NCI-H1092 (cell line): ENCODE measurements around the gene MED13L.

Experiments
- DNase-seq: peaks from one replicate; lab custom pipeline; 2025; lab: John Stamatoyannopoulos, UW

The MED13L gene

GRCh38 chr12:116089080-116089479 is 188.4 kb downstream of the MED13L start:
- no peak for DNase-seq

DNA sequence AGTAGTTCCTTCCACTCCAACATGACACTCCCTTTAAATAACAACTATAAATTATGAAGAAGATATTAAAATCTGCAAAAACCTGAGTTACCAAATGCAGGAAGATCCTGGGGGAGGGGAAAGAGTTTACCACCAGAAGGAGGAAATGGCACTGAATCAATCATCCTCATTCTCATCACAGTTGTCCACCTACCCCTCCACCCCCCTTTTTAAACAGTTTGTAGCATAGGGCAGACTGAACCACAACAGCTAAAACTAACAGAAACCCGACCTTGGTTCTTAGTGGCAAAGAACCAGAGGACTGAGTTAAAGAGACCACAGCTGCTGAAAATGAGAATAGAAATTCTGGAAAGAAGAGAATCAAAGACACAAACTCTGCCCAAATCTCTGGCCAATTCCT is 189.5 kb downstream of the MED13L start:
- no peak for DNase-seq

GRCh38 chr12:116087399-116087798 is 190.1 kb downstream of the MED13L start:
- no peak for DNase-seq

DNA sequence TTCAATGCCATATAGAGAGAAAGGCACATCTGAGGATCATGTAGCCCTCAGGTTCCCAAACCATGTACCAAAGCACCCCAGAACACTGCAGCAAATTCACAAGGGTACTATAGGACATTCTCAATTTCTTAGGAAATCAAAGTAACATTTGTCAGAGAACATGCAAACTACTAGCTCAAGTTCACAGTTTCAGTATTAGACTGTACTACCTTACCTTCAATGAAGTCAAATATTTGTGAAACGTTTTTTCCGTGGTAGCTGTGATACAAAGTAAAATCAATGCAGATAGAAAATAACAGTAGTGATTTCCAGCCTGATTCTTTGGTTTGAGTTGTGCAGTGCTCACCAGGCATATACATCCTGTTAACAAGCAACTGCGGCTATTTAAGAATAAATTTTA is 197.1 kb downstream of the MED13L start:
- no peak for DNase-seq

GRCh38 chr12:116078396-116078795 is 199.1 kb downstream of the MED13L start:
- no peak for DNase-seq

DNA sequence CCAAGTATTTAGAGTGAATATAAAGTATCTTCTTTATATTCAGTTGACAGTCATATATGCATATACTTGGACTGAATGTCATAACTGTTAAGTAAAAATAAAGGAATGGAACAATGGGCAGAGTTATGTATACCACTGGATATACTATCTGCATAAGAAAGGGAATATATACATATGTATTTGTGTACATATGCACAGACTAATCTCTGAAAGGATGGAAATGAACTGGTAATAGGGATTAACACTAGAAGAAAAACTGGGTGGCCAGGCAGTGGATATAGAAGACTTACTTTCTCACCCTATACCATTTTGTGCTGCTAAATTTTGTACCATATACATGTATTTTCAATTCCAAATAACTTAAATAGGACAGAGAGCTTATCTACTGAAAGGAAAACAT is 200.1 kb downstream of the MED13L start:
- no peak for DNase-seq

DNA sequence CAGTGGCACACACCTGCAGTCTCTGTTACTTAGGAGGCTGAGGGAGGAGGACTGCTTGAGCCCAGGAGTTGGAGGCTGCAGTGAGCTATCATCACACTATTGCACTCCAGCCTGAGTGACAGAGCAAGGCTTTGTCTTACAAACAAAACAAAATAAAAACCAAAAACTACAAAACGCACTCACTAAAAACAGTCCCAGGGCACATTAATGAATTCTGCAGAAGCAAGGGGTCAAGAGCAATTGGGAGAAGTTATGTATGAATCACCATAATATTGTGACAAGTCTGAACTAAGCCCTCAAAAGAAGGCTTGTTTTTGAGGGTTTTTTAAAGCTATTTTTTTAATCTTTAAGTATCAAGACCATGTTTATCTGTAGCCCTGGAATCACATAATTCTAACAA is 201.1 kb downstream of the MED13L start:
- no peak for DNase-seq

GRCh38 chr12:116074686-116075085 is 202.8 kb downstream of the MED13L start:
- DNase-seq, result no peak

DNA sequence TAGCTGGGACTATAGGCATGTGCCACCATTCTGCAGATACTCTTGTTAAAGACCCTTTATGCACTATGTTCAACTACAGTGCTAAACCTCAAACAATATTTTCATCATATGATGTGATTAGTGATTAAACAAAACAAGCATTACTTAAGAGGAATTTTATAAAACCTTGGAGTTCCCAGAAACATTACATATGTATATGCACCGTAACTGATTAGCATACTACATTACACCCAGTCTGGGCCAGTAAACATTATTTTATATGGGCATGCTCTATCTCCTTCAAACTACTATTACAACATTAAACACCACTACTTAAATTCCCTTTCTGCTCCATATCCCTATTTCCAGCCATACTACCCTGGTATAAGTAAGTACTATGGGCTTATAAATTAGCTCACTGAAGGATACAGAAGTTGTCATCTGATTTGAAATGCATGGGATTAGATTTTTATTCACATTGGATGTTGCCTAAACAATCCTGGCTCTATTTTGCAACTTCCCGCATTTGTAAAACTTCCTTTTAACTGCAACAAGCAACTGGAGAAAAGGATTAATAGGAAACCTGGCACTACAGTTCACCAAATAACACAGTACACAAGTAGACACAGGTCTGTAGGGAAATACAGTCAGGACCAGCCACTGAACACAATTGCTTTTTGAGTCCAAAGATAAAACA is 205.8 kb downstream of the MED13L start:
- no peak for DNase-seq

- no peak for DNase-seq
Measured at GRCh38 chr12:116070444-116070843, 207.0 kb downstream of the MED13L start.

DNA sequence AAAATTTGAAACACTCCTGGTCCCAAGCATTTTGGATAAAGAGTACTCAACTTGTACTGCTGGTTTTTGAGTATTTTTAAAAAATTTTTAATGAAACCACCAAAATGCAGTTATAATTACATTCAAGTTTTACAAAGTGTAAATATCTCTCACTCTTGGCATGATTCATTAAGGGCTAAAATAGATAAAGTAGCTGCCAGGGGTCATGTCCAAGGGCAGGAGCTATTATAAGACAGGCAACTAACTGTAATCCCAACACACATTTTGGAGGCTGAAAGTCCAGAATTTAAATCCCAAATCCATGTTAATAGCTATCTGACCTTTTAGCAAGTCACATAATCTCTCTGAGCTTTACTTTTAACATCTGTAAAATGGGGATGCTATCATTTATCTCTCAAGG is 207.6 kb downstream of the MED13L start:
- no peak for DNase-seq

GRCh38 chr12:116068853-116069252 is 208.6 kb downstream of the MED13L start:
- no peak for DNase-seq

- no peak for DNase-seq
Measured at GRCh38 chr12:116068371-116068770, 209.1 kb downstream of the MED13L start.

- DNase-seq, result no peak
Measured at GRCh38 chr12:116067892-116068291, 209.6 kb downstream of the MED13L start.

DNA sequence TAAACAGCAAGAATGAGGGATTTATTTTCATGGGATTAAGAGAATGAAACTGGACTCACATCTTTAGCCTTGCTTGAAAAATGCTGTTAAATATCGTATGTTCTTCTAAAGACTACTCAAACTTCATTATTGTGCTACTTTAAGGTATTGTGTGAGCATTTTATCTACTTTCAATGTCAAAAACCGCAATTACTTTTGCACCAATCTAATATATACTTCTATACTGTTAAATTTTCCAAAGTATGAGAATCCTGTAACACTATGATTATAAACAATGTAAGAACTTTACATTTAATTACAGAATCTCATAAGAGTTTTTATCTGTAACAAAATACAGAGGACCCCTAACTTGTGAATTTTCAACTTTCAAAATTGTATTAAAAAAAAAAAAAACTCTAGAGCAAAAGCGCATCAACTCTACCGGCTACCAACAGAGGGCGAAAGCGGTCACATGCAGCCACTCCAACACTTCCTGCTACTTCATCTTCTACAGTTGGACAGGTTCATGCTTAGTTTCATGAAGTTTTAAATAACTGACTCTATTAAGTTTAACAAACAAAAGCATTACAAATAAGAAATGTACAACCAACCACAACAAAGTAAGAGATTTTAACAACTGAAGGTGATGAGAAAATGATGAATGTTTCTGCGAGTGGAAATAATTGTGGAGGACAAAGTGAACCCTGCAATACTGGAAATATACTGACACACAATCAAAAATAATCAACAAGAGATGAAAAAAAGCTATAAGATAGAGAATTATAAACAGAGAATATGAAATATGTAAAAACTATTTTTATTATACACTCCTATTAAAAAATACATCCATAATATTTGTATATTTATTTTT is 210.9 kb downstream of the MED13L start:
- no peak for DNase-seq

DNA sequence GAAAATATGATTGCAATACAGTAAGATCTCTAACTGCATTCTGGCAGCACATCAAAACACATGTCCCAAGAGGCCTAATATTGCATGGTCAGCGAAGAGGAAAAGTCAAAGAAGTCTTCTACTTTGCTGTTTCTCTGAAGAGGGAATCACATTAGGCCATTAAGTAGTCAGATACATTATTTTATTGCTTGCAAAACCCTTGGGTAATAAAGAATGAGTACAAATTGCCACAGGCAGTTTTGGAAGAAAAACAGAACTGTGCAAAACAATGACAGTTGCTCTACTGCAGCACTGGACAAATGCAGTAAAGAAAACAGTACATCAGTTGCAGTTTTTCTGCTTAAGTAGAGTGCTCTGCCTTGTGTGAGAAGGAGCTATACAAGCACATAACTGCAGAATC is 211.9 kb downstream of the MED13L start:
- no peak for DNase-seq

DNA sequence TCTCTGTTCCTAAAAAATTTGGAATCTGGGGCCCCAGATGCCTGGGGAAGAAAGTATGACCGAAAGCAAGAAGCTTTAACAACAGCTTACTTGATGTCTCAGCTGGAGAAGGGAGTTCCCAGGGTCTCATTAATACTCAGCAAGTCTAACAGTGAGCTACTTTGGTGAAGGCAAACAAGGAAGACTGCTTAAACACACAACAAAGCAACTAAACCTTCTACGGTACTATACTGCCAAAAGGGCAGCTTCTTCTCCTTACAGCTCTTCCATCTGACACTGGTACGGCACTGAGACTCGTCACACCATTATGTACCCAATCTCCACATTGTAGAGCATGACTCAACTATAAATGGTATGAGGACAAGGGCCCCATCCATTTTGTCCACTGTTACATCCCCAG is 213.0 kb downstream of the MED13L start:
- no peak for DNase-seq

GRCh38 chr12:116062698-116063097 is 214.8 kb downstream of the MED13L start:
- DNase-seq, result no peak

DNA sequence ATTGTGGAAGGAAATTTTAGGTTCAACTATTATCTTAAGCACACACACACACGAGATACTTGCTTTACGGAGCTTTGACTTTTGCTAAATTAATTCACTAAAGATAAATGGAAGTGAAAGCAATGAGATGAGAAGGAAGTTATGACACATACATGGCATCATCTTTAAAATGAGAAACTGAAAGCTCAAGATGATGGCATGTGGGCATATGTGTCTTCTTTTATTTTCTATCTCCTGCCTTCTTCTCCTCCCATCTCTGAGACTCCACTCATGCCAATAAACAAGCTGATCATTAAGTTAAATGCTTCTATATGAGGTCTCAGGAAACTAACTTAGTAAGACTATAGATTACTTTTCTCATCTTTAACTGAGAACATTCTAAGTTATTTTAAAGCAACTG is 216.7 kb downstream of the MED13L start:
- no peak for DNase-seq

DNA sequence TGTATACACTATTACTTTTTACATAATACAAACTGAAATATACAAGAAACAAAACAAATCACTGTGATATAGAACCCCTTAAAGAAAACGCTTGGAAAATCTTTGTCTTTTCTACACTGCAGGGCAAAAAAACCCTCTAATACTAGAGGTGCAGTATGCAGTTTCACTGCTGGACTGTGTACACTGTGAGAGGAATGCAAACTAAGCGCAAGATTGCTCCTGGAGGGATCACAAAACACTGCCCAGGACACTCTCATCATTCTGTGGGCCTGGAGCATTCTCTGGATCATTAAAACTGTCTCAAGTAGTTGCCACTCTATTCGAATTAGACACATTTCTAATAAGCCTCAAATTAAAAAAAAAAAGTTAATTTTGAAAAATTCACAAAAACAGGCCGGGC is 217.6 kb downstream of the MED13L start:
- no peak for DNase-seq

DNA sequence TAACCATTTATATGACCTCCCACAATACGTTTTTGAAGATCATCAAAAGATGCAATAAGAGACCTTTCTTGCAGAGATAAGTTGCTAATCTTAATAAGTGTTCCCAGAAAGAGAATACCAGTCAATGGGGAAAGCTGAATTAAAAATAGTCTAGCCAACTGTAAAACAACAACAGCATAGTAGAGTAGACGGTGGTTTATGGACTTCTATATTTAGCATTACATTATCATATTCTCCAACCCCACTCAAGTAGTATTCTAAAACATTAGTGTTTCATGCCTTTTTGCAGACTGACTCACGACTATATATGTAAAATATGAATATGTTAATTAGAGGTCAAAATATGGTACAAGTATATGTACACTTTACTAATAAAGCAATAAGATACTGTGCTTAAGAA is 218.9 kb downstream of the MED13L start:
- DNase-seq, result no peak

- DNase-seq, result no peak
Measured at GRCh38 chr12:116057356-116057755, 220.1 kb downstream of the MED13L start.

DNA sequence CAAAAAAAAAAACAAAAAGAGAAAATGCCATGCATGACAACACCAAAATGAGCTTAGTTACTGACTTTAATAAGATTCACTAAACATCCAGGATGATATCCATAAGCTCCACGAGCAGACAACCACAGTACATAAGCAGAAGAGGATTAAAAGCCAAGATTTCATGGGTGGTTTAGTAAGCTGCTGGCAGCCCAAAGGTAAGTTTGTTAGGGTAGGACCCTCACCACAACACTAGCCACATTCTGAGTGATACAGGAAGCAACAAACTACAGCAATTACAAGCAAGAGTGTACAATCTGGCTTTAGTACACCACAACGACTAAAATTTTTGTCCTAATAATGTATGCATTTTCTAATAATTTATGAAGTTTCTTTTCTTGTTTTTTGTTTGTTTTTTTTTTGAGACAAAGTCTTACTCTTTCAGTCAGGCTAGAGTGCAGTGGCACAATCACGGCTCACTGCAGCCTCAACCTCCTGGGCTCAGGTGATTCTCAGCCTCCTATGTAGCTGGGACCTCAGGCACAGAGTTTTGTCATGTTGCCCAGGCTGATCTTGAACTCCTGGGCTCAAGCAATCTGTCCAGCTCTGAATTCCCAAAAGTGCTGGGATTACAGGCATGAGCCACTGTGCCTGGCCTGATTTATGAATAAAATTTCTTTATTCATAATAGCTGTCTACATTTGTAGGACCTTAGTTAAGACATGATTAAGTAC is 221.4 kb downstream of the MED13L start:
- no peak for DNase-seq
